ENCODE measurements around the gene MRPL46.
"Not testable (repeated sequence)": the region's sequence is repeated elsewhere in the genome, so short reads cannot be mapped to it uniquely, and the experiment has no call there.

Gene MRPL46

GRCh38 chr15:88438181-88438580 is 29.0 kb downstream of the MRPL46 start:
- DNase-seq = no peak

DNA sequence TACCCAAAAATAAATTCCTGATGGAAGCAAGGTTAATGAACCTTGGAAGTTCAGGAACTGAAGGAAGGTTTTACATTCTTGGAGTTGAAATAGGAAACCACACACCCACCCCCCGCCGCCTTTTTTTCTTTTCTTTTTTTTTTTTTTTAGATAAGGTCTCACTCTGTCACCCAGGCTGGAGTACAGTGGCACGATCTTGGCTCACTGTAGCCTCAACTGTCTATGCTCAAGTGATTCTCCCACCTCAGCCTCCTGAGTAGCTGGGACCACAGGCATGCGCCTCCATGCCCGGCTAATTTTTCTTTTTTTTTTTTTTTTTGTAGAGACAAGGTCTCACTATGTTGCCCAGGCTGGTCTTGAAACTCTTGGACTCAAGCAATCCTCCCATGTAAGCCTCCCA is 33.1 kb downstream of the MRPL46 start:
- DNase-seq = not testable (repeated sequence)

DNA sequence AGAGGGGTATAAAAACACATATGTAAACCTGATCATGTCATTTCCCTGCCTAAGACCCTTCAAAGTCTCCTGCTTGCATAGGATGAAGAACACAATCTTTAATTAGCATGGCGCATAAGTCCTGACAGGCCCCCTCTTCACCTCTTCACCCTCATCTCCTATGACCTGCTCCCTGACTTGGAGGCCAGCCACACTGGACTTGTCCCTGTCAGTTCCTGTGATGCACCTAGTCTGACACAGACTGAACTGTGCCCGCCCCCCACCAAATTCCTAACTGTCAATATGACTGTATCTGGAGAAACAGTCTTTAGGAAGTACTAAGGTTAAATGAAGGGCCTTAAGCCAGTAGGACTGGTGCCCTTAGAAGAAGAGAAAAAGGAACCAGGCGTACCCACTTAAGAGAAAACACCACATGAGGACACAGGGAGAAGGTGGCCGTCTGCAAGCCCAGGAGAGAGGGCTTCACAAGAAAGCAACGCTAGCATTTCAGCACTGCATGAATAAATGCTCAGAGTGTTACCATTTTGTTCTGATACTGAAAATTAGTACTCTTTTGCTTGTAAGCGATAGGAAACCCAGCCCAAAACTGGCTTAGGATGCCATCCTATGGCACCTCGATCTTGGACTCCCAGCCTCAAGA is 34.0 kb downstream of the MRPL46 start:
- no peak for DNase-seq

DNA sequence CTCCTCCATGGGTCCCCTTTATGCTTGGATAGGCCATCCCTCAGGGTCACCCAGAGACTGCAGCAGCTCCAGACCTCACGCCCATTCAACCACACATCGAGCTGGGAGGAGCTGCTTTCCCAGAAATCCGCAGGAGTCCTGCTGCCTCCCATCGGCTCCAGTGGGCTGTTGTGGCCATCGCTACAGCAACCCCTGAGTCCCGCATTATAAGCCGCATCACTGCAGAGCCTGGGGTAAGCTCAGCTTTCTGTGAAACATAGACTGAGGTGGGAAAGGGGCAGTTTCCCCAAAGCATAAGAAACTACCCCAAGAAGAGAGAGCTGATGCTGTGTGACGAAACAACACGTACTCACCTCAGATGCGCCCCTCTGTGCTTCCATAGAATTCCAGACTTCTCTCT is 35.7 kb downstream of the MRPL46 start:
- DNase-seq = no peak

GRCh38 chr15:88430051-88430450 is 37.1 kb downstream of the MRPL46 start:
- no peak for DNase-seq

DNA sequence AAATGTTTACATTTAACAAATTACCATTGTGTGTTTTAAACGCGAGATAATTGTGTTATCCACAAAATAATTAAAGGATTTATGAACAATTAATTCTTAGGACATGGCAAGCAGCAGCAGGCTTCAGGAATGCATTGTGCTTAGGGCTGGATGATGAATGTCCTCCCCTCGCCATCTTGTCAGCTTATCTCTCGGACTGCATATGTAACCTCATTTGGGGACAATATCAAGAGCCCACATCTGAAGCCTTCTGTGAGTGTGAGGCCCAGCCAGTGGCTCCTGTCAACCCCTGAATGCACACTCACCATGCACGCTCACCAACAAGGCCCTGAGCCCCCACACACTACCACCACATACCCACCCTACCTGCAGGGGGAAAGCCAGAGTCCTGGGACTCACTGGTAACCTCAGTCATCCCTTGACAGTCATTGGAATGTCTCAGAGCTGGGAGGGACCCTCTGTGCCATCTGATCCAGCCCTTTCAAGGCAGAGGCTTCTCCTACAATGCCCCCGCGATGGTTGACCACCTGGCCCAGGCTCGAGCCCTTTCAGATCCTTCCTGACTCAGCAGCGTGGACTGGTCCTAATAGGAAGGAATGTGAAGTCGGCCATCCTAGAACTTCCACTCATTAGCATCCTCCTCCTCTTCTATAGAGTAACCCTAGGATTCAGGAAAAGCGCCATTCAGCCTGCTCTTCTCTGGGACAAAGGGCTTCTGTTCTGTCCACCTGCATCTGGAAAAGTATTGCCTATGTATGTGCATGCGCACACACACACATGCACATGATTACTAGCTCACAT is 38.2 kb downstream of the MRPL46 start:
- DNase-seq = no peak

GRCh38 chr15:88428053-88428452 is 39.1 kb downstream of the MRPL46 start:
- no peak for DNase-seq

DNA sequence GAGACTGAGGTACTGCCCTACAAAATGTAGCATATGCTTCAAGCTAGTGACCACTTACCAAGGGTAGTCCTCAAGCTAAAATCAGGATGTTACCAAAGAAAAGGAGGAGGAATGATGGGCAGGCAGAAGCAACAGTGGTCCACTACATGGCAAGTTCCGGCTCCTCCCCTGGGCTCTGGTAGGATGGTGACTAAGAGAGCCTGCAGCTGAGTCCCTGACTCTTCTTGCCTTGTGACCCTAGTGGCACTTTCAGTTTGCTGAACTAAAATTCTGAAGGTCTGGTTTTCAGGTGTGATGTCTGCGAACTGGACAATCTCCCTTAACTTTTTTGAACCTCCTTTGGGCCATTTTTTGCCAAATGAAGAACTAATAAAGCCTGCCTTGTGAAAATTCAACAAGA is 40.9 kb downstream of the MRPL46 start:
- DNase-seq = no peak

DNA sequence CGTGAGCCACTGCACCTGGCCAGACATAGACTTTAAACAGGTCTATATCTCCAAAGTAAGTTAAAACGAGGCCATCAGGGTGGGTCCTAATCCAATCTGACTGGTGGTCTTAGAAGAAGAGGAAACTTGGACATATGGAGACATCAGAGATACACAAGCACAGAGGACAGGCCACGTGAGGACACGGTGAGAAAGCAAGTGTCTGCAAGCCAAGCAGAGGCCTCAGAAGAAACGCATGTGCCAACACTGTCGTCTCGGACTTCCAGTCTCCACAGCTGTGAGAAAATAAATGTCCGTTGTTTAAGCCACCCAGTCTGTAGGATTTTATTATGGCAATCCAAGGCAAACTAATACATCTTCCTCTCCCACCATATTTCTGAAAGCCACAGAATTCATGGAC is 43.9 kb downstream of the MRPL46 start:
- no peak for DNase-seq

- no peak for DNase-seq
Observed at GRCh38 chr15:88419830-88420229, 47.4 kb downstream of the MRPL46 start.

Data from NCI-H446 treated with DMSO at 0.1 percent for 48 hours (cell line).